ENCODE results near the gene MOB3A.

- TF ChIP-seq CTCF (IDR thresholded peaks at IDR 0.05) (no peak), POLR2A (IDR thresholded peaks at IDR 0.05) (no peak), POLR2AphosphoS5 (IDR thresholded peaks at IDR 0.05) (no peak), EP300 (IDR thresholded peaks at IDR 0.05) (no peak)
These were observed 37.3 kb downstream of the MOB3A start for GRCh38 chr19:2058570-2059421.

Measured in stomach (tissue), 4 donors.